Activated naive CD4-positive, alpha-beta T cell treated with anti-CD3 and anti-CD28 coated beads for 36 hours (primary cell): Measurements from ENCODE around the gene APEX1. TPM values are rescaled to one million over a fixed set of nuclear protein-coding genes. Genes with fewer than 3 reads are reported as not detected.
"Not testable (repeated sequence)": the region's sequence is repeated elsewhere in the genome, so short reads cannot be mapped to it uniquely, and the experiment has no call there.

Experiments
- CTCF ChIA-PET: fragments of 350-600 bp; sonication (Branson Sonifier 250); formaldehyde crosslinking; loops from one replicate; lab custom pipeline; 2021; ENCODE audit warnings: antibody characterized with exemption; lab: Charles Lee
- DNase-seq: peaks from one replicate; pipeline ENCODE4 v3.0.0-alpha.2; 2020
- H3K27ac Mint-ChIP-seq: one replicate; pipeline ENCODE4 v1.8.0; 2021; ENCODE audit warnings: mild to moderate bottlenecking, mixed read lengths
- H3K27me3 Mint-ChIP-seq: one replicate; pipeline ENCODE4 v1.8.0; 2021; ENCODE audit warnings: low read depth, mixed read lengths
- H3K36me3 Mint-ChIP-seq: one replicate; pipeline ENCODE4 v1.8.0; 2021; ENCODE audit warnings: low read depth, mixed read lengths
- H3K4me1 Mint-ChIP-seq: one replicate; pipeline ENCODE4 v1.8.0; 2021; ENCODE audit warnings: low read depth, mixed read lengths
- H3K4me3 Mint-ChIP-seq: one replicate; pipeline ENCODE4 v1.8.0; 2021; ENCODE audit warnings: mild to moderate bottlenecking, moderate library complexity, mixed read lengths
- H3K9me3 Mint-ChIP-seq: one replicate; pipeline ENCODE4 v1.8.0; 2021; ENCODE audit warnings: mixed read lengths
- intact Hi-C: fragments of 100-400 bp; cut with micrococcal nuclease; formaldehyde crosslinking; loops from one replicate; pipeline ENCODE4 v1.15.1; 2023
- total RNA-seq, 2 experiments: library from RNA; stranded (reverse); gene quantifications; one replicate each; pipeline ENCODE4 v1.2.3, GENCODE V29; 2021

The APEX1 gene
- total RNA-seq, 2 experiments from 2014 or later: 187 to 190 TPM

DNA sequence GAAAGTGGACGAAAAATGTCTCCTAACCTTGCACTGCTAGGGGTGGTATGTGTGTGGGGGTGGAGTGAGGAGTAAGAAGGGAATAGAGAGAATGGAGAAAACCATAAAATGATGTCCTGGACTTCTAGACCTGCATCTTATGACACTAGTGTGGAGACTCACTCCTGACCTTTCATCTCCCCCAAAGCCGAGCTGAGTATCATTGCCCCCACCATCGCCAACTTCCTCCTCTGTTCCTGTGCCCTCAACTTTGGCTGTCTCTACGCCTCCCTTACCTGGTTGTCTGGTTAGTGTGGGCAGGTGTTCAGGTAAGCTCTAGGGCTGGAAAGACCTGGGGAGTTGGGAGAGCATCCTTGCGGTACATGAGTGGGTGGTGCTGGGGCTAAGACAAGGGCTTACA, 14.6 kb upstream of the APEX1 start:
- CTCF ChIA-PET: interaction anchor here (1.2 to 2.7 kb wide), 2 partner anchors 26 to 166 kb away, joined by 3 to 15 read pairs; partner anchors contain the start of gene TEP1

DNA sequence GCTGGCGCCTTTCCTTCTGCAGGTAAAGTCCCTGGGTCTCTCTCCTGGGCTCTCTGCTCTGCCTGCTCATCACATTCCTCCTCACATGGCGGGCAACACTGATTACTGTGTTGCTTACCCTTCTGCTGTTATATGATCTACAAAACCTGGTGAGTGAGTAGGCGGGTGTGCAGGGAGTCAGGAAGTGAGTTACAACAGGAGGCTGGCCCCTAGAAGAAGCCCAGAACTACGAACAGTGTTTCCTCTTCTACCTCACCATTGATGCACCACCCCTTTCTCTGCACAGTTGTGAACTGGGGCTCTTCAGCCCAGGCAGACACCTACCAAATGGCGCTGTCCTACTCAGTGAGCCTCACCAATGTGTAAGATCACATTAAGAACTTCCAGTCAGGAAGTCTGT, 14.1 kb upstream of the APEX1 start:
- CTCF ChIA-PET: interaction anchor here (1.2 to 2.7 kb wide), 2 partner anchors 26 to 166 kb away, joined by 3 to 15 read pairs; partner anchors contain the start of gene TEP1
- peaks cover 19% of the 10 kb centered on the region for H3K4me1 Mint-ChIP-seq
- H3K27me3 Mint-ChIP-seq: no peaks in the 10 kb centered on the region
- peak overlapping the region; percentile 68 for H3K27ac Mint-ChIP-seq
- H3K36me3 Mint-ChIP-seq: peaks cover 9% of the 10 kb centered on the region
- intact Hi-C loops: loop anchor here (1.0 kb wide), 3 partner anchors 14 to 29 kb away; partner anchors contain the start of genes APEX1 and TEP1
- DNase-seq: peak; percentile 70
- H3K4me3 Mint-ChIP-seq: peak overlapping the region; percentile 32
- no peaks in the 10 kb centered on the region for H3K9me3 Mint-ChIP-seq

More for the DNA sequence above, 14.6 kb upstream of the APEX1 start:
- H3K27ac Mint-ChIP-seq: peak overlapping the region; percentile 68
- H3K9me3 Mint-ChIP-seq: no peaks in the 10 kb centered on the region
- H3K36me3 Mint-ChIP-seq: peaks cover 9% of the 10 kb centered on the region
- no peaks in the 10 kb centered on the region for H3K27me3 Mint-ChIP-seq
- DNase-seq: no peak
- intact Hi-C loops: no loop called here
- H3K4me3 Mint-ChIP-seq: peak overlapping the region; percentile 32
- H3K4me1 Mint-ChIP-seq: peaks cover 19% of the 10 kb centered on the region

DNA sequence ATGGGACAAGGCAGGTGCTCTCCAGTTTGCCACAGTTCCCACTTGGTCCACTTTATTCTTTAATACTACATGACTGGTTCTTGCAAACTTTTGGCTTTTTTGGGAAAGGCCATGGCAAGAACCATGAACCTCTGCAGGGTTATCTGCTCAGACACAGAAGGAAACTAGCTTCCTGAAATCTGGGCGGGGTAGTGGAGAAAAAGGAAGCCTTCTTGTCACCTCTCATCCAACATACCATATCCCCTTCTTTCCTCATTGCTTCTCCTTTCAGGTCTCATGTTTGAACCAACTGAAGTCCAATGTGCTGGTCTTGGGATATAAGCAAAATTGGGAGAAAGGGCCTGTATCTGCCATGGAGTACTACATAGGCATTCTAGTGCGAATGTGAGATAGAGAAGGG, 13.6 kb upstream of the APEX1 start:
- peak overlapping the region; percentile 18 for H3K27ac Mint-ChIP-seq
- peaks cover 9% of the 10 kb centered on the region for H3K36me3 Mint-ChIP-seq
- no peaks in the 10 kb centered on the region for H3K9me3 Mint-ChIP-seq
- no peak for DNase-seq
- intact Hi-C loops: loop anchor here (1.0 kb wide), 3 partner anchors 14 to 29 kb away; partner anchors contain the start of genes APEX1 and TEP1
- H3K4me1 Mint-ChIP-seq: peaks cover 19% of the 10 kb centered on the region
- no peak overlapping the region for H3K4me3 Mint-ChIP-seq
- no peaks in the 10 kb centered on the region for H3K27me3 Mint-ChIP-seq
- CTCF ChIA-PET: interaction anchor here (2.7 kb wide), 1 partner anchor 27 kb away, joined by 15 read pairs; the partner anchor contains the start of gene TEP1

DNA sequence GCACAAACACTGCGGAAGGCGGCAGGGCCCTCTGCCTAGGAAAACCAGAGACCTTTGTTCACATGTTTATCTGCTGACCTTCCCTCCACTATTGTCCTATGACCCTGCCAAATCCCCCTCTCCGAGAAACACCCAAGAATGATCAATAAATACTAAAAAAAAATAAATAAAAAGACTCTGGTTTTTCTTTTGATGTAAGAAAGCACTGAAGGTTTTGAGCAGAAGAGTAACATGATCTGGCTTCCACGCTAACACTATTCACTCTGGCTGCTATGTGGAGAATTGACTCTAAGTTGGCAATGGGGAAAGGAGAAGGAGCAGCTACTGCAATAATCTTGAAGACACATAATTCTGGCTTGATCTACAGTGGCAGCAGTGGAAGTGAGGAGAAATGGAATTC, 11.4 kb upstream of the APEX1 start:
- H3K9me3 Mint-ChIP-seq, H3K27ac Mint-ChIP-seq, H3K27me3 Mint-ChIP-seq, intact Hi-C loops, H3K4me3 Mint-ChIP-seq, DNase-seq: not testable (repeated sequence)
- Mint-ChIP-seq H3K4me1 (peaks cover 19% of the 10 kb centered on the region), H3K36me3 (peaks cover 25% of the 10 kb centered on the region)
- CTCF ChIA-PET: interaction anchor here (1.2 kb wide), 1 partner anchor 54 kb away, joined by 3 read pairs; no protein-coding TSS in a partner anchor

DNA sequence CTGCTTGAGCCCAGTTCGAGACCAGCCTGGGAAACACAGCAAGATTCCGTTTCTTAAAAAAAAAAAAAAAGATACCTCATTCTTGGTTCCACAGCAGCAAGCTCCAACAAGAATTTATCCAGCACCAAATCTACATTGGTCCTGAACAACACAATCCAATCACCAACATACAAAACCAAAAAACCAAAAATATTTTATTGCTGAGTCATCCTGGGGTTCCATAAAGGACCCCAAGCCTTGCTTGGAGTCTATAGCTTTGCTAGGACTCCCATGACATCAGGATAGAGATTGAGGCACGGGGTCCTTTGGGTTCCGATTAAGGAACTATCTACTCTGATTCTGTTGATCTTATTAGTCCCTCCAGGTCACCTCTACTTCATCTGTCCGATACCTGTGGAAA, 8.1 kb upstream of the APEX1 start:
- Mint-ChIP-seq H3K9me3 (no peaks in the 10 kb centered on the region), H3K4me3 (no peak overlapping the region), H3K36me3 (peaks cover 42% of the 10 kb centered on the region), H3K27me3 (no peaks in the 10 kb centered on the region), H3K4me1 (peaks cover 9% of the 10 kb centered on the region), H3K27ac (peak overlapping the region; percentile 64)
- CTCF ChIA-PET: interaction anchor here (1.2 kb wide), 1 partner anchor 153 kb away, joined by 3 read pairs; no protein-coding TSS in a partner anchor
- intact Hi-C loops: no loop called here
- no peak for DNase-seq

DNA sequence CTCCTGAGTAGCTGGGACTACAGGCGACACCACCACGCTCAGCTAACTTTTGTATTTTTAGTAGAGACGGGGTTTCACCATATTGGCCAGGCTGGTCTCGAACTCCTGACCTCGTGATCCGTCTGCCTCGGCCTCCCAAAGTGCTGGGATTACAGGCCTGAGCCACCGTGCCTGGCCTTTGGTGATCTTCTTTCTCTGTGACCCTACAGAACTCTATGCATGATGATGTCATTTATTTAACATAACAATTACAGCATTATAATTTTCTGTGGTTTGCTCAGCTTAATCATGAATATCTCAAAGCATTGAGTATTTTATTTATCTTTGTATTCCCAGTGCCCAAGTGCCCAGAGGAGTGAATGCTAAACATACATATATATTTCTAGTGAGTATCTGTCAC, 2.2 kb upstream of the APEX1 start:
- H3K4me3 Mint-ChIP-seq: peak overlapping the region; percentile 36
- intact Hi-C loops, H3K27ac Mint-ChIP-seq, H3K9me3 Mint-ChIP-seq, DNase-seq, H3K27me3 Mint-ChIP-seq: not testable (repeated sequence)
- H3K4me1 Mint-ChIP-seq: peaks cover 18% of the 10 kb centered on the region
- CTCF ChIA-PET: interaction anchor here (1.0 to 4.6 kb wide), 3 partner anchors 9 to 38 kb away, joined by 3 to 33 read pairs (median 3); partner anchors contain the start of genes PIP4P1 and TEP1
- peaks cover 45% of the 10 kb centered on the region for H3K36me3 Mint-ChIP-seq

DNA sequence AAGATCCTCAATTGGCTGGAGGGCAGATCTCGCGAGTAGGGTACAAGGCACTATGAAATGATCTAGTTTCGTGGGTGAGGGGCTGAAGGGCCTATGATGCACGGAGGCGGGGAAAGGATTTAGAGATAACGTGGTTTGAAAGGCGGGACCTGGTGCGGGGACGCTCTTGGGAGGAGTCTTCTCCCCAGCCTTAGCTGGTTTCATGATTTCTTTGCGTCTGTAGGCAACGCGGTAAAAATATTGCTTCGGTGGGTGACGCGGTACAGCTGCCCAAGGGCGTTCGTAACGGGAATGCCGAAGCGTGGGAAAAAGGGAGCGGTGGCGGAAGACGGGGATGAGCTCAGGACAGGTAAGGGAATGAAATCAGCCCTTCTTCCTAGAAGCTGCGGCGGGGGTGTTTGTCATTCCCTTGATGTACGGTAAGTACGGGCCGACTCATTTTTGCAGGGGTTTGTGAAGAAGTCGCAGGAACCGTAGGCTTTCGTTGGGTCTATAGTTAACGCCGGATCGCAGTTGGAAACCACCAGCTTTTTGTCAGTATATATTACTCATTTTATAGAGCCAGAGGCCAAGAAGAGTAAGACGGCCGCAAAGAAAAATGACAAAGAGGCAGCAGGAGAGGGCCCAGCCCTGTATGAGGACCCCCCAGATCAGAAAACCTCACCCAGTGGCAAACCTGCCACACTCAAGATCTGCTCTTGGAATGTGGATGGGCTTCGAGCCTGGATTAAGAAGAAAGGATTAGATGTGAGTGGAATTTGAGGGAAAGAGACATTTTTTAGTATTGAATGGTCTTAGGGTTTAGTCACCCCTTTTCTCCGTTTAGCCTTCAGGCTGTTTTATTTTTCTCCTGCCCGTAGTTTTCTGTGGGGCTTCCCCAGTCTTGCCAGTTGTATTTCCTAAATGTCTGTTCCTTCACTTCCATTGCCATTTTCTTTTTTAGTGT, 602 bp downstream of the APEX1 start:
- Mint-ChIP-seq H3K27me3 (no peaks in the 10 kb centered on the region), H3K4me1 (peaks cover 36% of the 10 kb centered on the region), H3K27ac (no peak overlapping the region), H3K36me3 (peaks cover 42% of the 10 kb centered on the region), H3K4me3 (no peak overlapping the region), H3K9me3 (no peaks in the 10 kb centered on the region)
- peak; percentile 63 for DNase-seq
- intact Hi-C loops: loop anchor here (1.0 kb wide), 11 partner anchors 14 to 227 kb away; partner anchors contain the start of genes CCNB1IP1, PARP2 and TEP1
- CTCF ChIA-PET: interaction anchor here (0.7 to 4.6 kb wide), 11 partner anchors 14 to 226 kb away, joined by 3 to 33 read pairs (median 4); partner anchors contain the start of genes PARP2, PNP and TEP1

DNA sequence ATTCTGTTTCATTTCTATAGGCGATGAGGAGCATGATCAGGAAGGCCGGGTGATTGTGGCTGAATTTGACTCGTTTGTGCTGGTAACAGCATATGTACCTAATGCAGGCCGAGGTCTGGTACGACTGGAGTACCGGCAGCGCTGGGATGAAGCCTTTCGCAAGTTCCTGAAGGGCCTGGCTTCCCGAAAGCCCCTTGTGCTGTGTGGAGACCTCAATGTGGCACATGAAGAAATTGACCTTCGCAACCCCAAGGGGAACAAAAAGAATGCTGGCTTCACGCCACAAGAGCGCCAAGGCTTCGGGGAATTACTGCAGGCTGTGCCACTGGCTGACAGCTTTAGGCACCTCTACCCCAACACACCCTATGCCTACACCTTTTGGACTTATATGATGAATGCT, 1.9 kb downstream of the APEX1 start:
- Mint-ChIP-seq H3K4me1 (peaks cover 35% of the 10 kb centered on the region), H3K36me3 (peaks cover 38% of the 10 kb centered on the region)

DNA sequence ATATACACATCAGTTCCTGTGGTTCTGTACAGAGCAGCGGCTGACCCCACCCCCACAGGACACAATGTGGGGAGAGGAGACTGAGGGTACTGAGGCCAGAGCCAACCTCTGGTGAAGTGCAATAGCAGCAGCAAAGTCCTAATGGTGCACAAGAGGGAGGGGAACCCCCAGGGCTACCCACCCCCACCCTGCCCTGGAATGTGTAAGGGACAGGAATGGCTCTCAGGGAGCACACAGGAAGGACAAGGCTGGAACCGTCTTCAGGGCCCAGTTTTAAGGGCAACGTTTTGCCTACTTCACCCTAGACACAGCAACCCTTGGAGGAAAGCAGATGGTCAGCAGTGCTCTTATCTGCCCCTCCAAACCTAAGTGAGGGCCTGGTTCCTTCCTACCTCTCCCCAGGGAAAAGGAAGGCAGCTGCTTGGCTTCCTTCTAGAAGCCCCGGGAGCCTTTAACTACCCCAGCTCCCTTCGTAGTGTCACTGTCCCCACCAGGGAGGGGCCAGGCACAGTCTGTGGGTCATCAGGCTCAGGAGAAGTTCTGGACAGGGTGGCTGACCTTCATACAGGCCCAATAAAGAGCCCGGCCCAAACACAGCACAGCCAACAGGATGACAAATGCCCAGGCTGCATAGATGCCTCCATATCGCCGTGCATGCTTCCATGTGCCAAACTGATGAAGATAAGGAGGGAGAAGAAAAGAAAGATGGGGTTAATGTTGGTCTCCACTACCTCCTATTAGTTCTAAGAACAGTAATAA, 3.2 kb downstream of the APEX1 start:
- H3K4me3 Mint-ChIP-seq: no peak overlapping the region

More for the DNA sequence above, 1.9 kb downstream of the APEX1 start:
- Mint-ChIP-seq H3K4me3 (no peak overlapping the region), H3K9me3 (no peaks in the 10 kb centered on the region), H3K27me3 (no peaks in the 10 kb centered on the region), H3K27ac (no peak overlapping the region)
- DNase-seq: no peak
- intact Hi-C loops: no loop called here
- CTCF ChIA-PET: interaction anchor here (4.6 kb wide), 1 partner anchor 42 kb away, joined by 33 read pairs; the partner anchor contains the start of gene TEP1

DNA sequence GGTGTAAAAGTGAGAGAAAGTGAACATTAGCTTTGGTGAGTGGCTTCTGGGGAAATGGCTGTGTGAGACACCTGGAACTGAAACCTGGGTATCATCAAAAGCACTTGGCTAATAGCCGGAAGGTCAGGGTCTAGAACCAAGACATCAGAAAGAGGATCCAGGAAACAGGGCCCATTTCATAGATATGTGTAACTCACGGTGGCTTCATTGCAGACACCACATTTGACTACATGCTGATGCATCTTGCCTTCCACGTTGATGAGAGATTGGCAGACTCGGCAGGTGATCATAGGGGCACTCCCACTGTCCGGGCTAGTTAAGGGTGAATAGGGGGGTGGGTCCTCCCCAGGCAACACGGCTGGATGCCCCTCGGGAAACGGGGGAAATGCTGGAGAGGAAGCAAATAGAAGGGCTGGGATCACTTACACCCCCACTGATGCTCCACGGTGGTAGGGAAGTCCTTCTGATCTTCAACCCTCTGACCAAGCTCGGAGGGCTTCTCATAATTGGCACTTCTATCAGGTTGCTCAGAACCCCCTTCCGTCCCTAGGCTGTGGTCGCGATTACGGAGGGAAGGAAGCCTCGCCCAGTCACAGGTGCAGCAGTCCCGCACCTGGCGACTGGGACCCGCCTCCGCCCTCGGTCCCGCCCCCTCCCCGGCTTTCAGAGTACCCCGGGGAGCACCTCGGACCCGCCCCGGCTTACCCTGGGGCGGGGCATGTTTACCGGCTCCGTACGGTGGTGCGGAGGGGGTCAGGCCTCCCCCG, 5.6 kb downstream of the APEX1 start:
- intact Hi-C loops: loop anchor here (1.0 to 10.0 kb wide), 9 partner anchors 9 to 807 kb away; partner anchors contain the start of genes HNRNPC, PARP2, PNP and TEP1
- CTCF ChIA-PET: interaction anchor here (0.6 to 3.2 kb wide), 5 partner anchors 46 to 405 kb away, joined by 4 to 16 read pairs (median 4); partner anchors contain the start of genes CCNB1IP1 and PARP2
- Mint-ChIP-seq H3K4me3 (peak overlapping the region; percentile 92), H3K4me1 (peaks cover 29% of the 10 kb centered on the region), H3K36me3 (peaks cover 29% of the 10 kb centered on the region), H3K9me3 (no peaks in the 10 kb centered on the region), H3K27me3 (no peaks in the 10 kb centered on the region), H3K27ac (peak overlapping the region; percentile 93)
- DNase-seq: peak; percentile 58

More for the DNA sequence above, 3.2 kb downstream of the APEX1 start:
- peak overlapping the region; percentile 47 for H3K27ac Mint-ChIP-seq
- intact Hi-C loops: no loop called here
- H3K36me3 Mint-ChIP-seq: peaks cover 29% of the 10 kb centered on the region
- peaks cover 29% of the 10 kb centered on the region for H3K4me1 Mint-ChIP-seq
- no peaks in the 10 kb centered on the region for H3K9me3 Mint-ChIP-seq
- H3K27me3 Mint-ChIP-seq: no peaks in the 10 kb centered on the region
- CTCF ChIA-PET: no interaction called here
- DNase-seq: no peak
